ENCODE data around the gene RTP3. TPM values are rescaled to one million over a fixed set of nuclear protein-coding genes. Genes with fewer than 3 reads are reported as not detected.
"Not testable (repeated sequence)": the region's sequence is repeated elsewhere in the genome, so short reads cannot be mapped to it uniquely, and the experiment has no call there.

The RTP3 gene
- total and polyA plus RNA-seq, 7 donors: not detected

DNA sequence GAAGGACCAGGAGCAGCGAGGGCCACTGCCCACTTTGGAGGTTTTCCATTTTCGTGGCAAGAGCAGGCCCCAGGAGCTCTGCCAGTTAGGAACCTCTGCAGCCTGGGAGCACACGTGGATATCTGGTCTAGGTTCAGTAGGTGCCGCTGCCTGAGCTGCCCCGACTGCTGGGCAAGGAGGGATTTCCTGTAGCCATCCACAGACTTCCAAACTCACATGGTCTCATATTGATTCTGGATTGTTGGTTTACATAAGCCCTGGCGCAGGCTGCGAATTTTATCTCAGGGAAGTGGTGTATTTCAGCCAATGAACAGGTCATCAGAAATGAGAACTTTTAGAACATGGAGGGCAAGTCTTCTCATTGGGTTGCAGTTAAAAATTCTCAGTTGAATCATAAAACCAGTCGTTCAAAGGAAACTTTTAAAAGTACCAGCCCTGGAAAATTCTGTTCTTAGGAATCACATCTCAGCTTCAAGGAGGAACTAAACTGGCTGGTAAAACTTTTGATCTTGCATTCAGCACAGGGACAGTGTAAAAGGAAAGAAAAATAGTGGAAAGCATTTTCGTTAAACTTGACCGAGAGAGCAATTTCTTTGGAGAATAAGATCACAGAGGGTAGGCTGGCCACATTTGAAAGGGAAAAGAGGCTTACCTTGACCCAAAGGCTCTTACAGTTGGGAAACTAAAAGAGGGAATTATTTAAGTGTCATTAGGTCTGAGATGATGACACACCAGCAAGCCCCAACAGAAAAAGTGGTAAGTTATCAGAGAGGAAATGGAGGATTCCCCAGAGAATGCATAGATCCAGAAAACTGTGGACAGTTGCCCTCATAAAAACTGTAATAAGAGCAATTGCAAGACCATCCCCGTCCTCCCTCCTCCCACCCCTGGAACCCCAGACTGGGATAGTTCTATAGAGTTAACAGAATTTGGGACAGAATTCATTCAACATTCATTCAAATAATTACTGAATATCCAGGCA is 6.4 kb upstream of the RTP3 start:
- no peaks in the 10 kb centered on the region for H3K9me3 ChIP-seq
- H3K36me3 ChIP-seq: no peaks in the 10 kb centered on the region
- WGBS, 2 donors: 76 to 86% methylated on average over 11 of the region's 11 CpGs
- H3K27ac ChIP-seq: no peak overlapping the region
- no peaks in the 10 kb centered on the region for H3K27me3 ChIP-seq
- peaks cover 0 to 11% (median 8%) of the 10 kb centered on the region in 4 donors for H3K4me1 ChIP-seq
- no peak overlapping the region for H3K4me3 ChIP-seq
- DNase-seq: no peak
- intact Hi-C loops (cut with DNase I): no loop called here
- TF ChIP-seq EP300 (IDR thresholded peaks at IDR 0.05) (no peak), POLR2A (IDR thresholded peaks at IDR 0.05) (no peak), POLR2AphosphoS5 (IDR thresholded peaks at IDR 0.05) (no peak)
- TF ChIP-seq, protein P1, sequence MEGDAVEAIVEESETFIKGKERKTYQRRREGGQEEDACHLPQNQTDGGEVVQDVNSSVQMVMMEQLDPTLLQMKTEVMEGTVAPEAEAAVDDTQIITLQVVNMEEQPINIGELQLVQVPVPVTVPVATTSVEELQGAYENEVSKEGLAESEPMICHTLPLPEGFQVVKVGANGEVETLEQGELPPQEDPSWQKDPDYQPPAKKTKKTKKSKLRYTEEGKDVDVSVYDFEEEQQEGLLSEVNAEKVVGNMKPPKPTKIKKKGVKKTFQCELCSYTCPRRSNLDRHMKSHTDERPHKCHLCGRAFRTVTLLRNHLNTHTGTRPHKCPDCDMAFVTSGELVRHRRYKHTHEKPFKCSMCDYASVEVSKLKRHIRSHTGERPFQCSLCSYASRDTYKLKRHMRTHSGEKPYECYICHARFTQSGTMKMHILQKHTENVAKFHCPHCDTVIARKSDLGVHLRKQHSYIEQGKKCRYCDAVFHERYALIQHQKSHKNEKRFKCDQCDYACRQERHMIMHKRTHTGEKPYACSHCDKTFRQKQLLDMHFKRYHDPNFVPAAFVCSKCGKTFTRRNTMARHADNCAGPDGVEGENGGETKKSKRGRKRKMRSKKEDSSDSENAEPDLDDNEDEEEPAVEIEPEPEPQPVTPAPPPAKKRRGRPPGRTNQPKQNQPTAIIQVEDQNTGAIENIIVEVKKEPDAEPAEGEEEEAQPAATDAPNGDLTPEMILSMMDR (IDR thresholded peaks at IDR 0.05): no peak

DNA sequence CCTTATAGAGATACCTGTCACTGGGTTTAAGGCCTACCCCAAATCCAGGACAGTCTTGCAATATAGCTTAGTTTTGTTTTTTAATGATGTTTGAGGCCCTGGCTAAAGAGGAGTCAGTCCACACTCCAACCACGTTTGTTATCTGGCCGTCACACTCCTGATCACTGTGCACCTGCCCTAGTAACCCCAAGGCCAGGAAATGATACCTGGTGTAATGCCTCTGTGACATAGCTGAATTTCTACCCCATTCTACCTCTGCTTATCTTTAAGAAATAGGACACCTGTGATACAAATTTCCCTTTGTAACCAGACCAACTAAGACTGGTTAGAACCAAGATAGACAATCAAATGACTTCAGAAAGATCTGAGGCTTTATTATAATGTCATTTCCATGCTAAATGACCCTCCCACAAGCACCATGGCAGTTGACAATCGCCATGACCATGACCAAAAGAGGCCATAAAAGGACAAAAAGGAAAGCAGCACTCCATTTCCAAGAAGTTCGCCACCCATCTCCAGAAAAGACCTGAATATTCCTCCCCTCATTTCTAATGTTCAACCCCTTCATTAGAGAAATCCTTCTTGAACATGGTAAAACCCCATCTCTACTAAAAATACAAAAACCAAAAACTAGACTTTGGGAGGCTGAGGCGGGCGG is 4.8 kb upstream of the RTP3 start:
- 85 to 87% methylated on average over 6 of the region's 6 CpGs for WGBS, 2 donors
- no peaks in the 10 kb centered on the region for H3K36me3 ChIP-seq
- H3K9me3 ChIP-seq: no peaks in the 10 kb centered on the region
- H3K27me3 ChIP-seq: no peaks in the 10 kb centered on the region
- H3K4me1 ChIP-seq: peaks cover 0 to 11% (median 11%) of the 10 kb centered on the region in 4 donors
- no peak overlapping the region for H3K4me3 ChIP-seq
- intact Hi-C loops (cut with DNase I): no loop called here
- no peak overlapping the region for H3K27ac ChIP-seq
- TF ChIP-seq EP300 (IDR thresholded peaks at IDR 0.05): no peak
- TF ChIP-seq POLR2A (IDR thresholded peaks at IDR 0.05): no peak
- TF ChIP-seq, protein P1 (IDR thresholded peaks at IDR 0.05): no peak
- TF ChIP-seq POLR2AphosphoS5 (IDR thresholded peaks at IDR 0.05): no peak
- no peak for DNase-seq

DNA sequence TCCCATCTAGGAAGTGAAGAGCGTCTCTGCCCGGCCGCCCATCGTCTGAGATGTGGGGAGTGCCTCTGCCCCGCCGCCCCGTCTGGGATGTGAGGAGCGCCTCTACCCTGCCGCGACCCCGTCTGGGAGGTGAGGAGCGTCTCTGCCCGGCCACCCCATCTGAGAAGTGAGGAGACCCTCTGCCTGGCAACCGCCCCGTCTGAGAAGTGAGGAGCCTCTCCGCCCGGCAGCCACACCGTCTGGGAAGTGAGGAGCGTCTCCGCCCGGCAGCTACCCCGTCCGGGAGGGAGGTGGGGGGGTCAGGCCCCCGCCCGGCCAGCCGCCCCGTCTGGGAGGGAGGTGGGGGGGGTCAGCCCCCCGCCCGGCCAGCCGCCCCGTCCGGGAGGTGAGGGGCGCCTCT is 3.3 kb upstream of the RTP3 start:
- intact Hi-C loops (cut with DNase I); H3K4me3 ChIP-seq; H3K27ac ChIP-seq; H3K4me1 ChIP-seq; DNase-seq; H3K27me3 ChIP-seq; H3K9me3 ChIP-seq; H3K36me3 ChIP-seq: not testable (repeated sequence)
- WGBS, 2 donors: 94 to 97% methylated on average over 27 to 32 of the region's 33 CpGs

DNA sequence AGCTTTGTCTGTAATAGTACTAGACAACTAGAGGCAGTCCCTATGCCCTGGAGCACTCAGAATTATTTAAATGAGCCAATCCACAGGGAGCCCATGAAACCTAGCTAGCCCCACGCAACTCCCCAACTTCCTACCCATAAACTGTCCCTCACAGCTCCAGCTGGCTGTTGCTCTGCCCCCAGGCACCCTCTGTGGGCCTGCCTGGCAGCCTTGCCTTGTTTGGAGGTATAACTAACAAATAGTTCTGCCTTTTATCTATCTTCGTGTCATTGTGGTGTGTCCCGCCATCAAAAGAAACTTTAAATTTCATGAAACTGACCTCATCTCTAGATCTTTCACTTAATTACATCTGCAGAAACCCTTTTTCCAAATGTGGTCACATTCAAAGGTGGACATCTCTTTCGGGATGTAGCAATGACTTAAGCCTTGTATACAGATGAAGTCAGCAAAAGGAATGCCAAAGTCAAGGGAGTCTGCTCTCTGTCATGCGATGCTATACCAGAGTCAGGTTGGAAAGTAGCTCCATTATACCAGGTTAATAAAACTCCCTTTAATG is 1.8 kb upstream of the RTP3 start:
- no peaks in the 10 kb centered on the region for H3K27me3 ChIP-seq
- H3K36me3 ChIP-seq: no peaks in the 10 kb centered on the region
- WGBS, 2 donors: 86 to 91% methylated on average over 5 of the region's 5 CpGs
- TF ChIP-seq, protein P1 (IDR thresholded peaks at IDR 0.05): no peak
- TF ChIP-seq POLR2AphosphoS5 (IDR thresholded peaks at IDR 0.05): peak in 2 of 4 donors; percentile 30 to 61
- peak overlapping the region in 2 of 4 donors; percentile 40 to 68 for H3K27ac ChIP-seq
- no peak overlapping the region for H3K4me3 ChIP-seq
- no peaks in the 10 kb centered on the region for H3K9me3 ChIP-seq
- no peak for DNase-seq
- peaks cover 0 to 8% (median 4%) of the 10 kb centered on the region in 4 donors for H3K4me1 ChIP-seq
- intact Hi-C loops (cut with DNase I): no loop called here

All from sigmoid colon (tissue), 7 donors.